Measurements from ENCODE around the gene DCANP1.

DCANP1 gene

DNA sequence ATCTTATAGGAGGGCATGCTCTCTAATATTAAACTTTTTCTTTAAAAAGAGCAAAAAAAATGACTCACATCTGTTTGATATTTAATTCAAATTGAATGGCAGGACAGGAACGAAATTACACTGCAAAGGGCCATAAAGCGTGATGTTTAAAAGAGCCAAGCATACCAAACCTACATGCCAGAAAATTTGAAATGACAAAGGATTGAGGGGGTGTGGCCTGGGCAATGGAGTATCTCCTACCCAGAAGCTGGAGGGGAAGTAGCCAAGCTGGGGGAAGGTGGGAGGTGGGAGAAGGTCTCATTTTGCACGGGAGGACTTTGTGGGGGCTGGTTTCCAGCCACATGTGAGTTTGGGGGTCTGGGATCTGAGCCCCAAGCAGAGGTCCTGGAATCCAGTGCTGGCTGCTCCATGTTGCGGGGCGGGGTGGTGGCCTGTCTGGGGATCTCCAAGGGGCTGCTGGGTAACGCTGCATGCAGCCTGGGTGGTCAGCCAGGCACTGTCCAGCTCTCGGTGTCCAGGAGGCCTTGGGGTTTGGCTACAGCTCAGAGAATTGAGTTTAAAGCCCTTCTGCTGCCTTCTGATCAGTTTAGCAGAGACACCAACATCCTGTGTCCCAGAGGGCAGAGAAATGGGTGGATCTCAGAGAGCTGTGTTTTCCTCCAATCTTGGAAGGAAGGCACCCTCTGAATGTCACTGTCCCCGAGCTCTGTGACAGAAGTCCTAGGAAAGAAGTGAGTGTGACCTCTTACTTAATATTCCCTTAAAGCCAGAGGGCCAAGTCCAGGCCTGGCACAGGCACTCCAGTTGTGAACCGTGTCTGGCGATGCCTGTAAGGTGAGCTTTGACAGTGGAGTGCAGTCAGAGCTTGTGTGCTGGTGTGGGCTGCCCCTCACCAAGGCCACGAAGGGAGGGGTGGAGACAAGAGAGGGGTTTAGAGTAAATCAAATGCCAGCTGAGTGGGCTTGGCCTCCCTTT is 7.6 kb downstream of the DCANP1 start:
- no peak for DNase-seq

DNA sequence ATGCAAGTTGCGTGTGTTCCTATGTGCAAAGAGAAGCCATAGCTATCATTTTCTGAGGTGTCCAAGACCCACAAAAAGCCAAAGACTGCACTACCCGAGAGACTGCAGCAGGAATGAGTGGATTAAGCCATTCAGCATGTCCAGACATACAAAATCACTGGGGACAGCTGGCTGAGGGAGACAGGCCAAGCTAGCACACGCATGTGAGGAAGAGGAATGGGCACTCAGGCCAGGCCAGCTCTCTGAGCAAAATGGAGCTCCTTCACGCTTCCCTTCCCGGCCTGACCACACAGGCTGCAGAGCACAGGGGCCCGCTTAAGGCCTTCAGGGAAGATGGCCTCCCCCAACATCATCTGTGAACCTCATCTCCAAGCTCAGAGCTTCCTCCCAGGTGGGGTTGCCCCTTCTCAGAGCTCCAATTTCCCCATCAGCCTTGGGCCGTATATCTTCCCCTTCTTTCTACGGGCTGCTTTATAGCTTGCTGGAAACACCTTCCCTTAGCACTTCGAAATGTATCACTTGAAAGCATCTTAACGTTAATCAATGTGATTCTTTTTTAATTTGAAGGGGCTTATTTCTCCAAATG is 8.4 kb downstream of the DCANP1 start:
- no peak for DNase-seq

DNA sequence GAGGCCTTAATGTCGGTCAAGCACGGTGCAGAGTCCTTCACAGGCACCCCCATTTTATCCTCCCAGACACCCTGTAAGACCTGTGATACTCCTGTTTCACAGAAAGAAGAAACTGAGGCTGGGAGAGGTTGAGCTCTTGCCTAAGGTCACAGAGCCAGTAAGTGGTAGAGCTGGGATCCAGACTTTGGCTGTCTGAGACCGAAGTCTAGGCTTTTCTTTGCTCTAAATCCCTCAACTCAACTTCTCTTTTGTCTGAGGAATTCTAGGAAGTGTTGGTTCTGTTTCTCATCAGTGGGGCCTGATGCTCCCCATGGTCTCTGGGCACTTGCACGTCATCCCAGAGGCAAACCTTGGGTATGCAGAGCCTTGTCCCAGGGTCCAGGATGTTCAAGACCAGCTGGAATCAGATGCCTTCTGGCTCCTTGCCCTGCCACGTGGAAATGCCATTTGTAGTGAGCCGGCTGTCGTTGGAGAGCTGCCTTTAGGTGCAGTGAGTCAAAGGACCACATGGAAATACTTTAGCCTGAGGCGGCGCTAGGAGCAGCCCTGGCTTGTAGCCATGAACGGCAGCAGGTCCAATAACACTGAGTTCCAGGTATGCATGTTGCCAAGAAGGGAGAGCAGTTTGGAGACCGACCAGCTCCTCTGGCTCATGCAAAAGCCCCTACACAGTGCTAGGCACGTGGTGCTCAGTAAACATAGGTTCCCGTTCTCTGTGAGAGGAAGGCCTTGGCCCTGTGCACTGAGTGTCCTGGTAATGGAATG is 9.2 kb downstream of the DCANP1 start:
- no peak for DNase-seq

DNA sequence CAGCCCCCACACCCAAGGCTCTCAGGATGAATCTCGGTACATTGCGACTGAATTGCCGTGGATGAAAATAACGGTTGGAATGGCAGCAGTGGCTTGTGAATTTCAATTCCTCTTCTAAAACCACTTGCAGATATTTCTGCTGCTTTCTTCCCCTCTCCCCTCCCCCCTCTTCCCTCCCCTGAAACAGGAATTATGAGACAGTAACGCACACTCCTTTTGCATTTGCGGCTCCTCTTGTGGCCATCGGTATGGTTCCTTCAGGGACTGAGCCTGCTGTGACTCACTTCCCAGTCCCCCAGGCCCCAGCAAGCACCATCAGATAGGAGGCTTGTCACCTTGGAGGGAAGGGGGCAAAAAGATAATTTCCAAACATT is 9.7 kb downstream of the DCANP1 start:
- peak; percentile 21 for DNase-seq

DNA sequence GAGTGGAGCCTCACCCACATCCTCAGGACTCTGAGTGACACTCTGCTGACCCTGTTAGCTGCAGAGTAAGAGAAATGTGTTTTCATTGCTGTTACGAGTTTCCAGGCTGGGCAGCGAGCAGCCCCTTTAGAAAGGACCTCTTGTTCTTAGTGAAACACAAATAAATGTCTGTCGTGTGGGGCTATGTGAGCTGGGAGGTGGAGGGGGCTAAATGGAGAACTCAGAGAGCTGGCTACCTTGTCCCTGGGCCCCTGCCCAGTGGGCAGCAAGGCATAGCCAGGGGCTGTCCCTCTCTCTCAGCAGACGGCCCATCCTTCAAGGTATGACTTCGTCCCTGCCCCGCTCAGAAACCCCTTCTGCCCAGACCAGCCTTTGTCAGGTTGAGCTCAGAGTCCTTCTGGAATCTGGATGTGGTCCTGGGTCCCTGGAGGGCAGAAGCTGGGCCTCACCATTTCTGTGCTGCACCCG is 10.2 kb downstream of the DCANP1 start:
- no peak for DNase-seq

DNA sequence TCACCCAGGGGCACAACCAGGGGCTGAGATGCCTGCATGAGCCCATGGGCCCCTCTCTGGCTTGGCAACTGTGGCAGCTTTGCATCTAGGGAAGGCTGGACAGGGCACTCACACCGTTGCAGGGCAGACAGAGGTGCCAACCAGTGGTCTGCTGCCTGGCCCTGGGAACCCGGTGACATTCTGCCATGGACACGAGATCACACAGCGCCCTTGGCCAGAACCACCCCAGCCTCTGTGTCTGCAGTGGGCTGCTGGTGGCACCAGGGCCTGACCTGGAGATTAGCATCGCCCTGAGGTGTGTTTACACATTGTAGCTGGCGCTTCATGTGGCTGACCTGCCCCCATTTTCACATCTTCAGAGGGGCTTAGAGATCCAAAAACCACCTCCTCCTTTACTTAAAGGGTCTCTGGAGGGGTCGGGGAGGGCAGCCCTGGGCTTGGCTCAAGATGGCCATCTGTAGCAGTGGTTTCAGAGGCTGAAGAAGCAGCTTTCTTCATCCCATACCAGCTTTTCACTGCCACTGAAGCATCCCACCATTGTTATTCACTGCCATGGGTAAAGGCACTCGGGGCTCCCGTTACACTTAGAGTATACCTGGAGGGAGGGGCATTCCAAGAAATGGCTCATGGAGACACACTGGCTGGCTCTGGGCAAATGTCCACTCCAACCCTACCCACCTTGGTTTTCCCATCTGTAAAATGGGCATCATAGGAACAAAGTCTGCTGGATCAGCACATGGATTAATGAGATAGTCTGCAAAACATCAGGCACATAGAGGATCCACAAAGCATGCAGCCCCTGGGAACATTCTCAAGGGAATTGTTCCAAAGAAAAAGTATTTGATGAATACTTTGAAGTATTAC is 11.4 kb downstream of the DCANP1 start:
- no peak for DNase-seq

DNA sequence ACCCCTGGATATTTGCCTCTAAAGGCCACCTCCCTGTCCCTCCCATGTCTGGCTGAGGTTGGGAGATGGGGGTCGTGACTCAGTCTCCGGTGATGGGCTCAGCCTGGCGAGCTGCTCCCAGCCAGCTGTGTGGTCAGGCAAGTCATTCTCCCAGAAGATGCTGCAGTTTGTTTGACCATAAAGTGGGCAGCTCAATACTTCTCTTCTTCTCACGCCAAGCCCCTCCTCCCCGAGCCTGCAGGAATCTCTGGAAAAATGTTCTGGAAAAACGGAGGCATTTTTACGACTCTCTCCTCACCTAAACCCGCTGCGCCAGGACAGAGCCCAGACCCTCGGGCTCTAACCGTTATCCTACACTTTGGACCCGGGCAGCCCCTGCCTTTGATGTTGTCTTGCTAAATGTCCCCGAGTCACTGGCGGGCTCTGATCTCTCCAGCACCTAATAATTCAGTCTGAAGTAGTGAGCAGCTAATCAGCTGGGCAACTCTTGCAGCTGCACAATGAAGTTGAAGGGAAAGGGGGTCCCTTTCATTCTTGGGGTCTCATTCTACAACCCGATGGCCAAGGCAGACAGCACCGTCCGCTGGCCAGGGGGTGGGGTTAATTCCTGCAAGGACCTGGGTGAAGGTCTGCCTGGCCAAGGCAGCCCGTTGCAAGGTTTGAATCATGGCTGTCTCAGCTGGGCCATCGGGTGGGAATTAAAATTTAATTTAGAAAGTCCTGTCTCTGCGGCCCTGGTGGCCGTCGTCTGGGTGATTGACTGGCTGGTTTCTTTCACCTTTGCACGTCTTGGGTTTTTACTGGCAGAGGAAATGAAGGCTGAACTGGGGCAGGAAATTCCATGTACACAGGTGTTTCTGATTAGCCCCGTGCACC is 12.3 kb downstream of the DCANP1 start:
- no peak for DNase-seq

DNA sequence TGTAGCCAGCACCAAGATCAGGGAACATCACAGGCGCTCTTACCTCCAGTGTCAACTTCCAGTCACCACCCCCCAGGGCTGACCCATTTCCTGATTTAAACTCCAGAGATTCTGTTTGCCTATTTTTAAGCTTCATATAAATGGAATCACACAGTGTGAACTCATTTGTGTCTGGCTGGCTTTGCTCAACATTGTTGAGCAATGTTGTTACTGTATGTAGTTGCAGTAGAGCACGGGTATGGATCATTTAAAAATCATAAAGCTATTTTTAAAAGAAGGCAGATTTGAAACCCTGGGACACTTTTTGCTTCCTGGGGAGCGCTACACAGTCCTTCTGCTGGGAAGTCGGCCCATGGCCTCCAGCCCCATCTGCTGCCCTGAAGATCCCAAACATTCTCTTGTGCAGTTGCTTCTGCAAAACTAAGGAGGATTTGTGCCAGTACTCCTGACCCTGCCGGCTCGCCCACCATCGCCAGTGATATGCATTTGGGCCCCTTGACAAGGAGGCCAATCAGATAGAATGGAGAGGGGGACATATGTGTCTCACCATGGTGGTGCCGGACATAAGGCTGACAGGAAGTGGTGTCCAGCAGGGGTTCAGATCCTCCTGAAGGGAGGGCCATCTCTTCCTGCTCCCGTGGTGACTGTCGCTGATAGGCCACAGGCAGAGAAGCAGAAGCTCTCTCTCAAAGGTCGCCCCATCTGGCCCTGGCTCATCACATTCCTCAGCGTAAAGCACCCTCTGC is 13.3 kb downstream of the DCANP1 start:
- no peak for DNase-seq

DNA sequence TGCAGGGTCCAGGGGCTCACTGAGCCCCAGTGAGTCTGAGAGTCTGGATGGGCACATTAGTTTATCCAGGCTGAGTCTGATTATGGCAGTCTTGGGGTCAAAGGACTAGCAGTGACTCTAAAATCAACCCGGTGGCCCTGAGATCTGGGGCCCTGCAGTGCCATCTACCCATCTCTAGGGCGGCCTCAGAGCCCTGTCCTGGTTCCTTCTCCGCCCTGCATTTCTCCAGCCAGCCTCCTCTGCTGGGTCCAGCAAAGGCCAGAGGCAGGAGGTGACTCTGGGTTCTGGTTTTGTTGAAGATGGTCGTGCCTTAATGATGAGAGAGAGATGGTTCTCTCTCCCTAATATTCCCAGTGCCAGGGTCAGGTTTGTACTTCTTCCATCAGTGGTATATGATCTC is 15.0 kb downstream of the DCANP1 start:
- no peak for DNase-seq

DNA sequence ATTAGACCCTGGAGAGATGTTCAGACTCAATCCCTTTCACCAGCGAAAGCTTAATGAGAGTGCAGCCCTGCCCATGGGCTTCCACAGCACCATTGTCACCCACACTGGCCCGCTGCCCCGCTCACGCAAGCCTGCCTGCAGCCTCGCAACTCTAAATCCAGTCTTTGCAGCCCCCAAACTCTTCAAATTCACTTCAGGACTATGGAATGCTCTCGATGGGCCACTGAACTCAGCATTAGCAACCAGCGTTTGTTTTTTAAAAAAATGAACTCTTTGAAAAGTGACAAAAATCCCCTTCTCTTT is 17.1 kb downstream of the DCANP1 start:
- no peak for DNase-seq

DNA sequence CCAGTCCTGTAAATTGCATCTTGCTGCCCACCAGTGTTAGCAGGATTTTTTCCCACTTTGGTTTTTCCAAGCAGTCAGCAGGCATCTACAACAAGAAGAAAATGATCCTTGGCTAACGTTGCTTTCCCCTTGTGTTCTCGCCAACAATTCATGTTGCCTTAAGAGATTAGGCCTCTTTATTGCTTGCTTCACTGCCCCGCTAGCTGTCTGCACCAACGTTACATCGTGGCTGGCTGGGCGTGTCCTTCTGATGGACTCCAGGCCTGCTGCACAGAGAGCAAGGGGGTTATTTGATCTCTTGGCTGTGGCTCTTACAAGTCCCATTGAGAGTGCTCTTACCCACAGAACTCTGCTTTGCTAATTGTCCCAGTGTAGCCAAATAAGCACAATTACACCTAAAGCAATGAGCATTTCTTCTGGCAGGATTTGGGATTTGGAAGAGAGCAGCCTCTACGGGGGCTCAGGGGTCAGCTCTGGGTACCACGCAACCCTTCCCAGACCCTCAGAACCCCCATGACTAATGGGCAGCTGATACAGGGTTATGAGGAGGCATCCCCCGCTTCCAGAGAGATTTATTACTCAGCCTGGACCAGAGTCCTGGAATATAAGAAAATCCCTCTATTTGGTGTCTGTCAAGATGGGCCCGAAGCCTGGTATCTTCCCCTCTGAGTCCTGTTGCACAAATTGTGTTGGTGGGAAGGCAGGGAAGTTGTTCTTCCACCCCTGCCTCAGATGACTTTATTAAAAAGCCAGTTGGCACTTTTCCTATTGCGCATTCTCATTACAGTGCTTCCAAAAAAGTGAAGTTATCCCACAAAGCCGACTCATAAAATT is 17.6 kb downstream of the DCANP1 start:
- DNase-seq: no peak

DNA sequence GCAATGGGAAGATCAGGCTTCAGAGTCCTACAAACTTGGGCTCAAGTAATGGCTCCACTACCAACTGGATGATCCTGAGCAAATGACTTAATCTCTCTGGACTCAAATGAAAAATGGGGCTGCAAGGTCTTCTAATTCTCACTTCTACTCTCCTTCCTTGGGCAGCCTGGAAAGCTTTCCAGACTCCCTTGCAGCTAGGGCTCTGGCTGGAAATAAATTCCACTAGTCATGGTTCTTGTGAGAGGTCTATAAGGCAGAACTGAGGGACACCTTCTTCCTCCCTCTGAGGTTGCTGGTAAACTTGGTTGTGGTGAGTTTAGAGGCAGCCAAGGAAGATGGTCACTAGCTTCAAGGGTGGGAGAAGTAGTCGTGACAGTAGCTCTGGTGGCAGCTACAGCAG is 18.6 kb downstream of the DCANP1 start:
- DNase-seq: no peak

DNA sequence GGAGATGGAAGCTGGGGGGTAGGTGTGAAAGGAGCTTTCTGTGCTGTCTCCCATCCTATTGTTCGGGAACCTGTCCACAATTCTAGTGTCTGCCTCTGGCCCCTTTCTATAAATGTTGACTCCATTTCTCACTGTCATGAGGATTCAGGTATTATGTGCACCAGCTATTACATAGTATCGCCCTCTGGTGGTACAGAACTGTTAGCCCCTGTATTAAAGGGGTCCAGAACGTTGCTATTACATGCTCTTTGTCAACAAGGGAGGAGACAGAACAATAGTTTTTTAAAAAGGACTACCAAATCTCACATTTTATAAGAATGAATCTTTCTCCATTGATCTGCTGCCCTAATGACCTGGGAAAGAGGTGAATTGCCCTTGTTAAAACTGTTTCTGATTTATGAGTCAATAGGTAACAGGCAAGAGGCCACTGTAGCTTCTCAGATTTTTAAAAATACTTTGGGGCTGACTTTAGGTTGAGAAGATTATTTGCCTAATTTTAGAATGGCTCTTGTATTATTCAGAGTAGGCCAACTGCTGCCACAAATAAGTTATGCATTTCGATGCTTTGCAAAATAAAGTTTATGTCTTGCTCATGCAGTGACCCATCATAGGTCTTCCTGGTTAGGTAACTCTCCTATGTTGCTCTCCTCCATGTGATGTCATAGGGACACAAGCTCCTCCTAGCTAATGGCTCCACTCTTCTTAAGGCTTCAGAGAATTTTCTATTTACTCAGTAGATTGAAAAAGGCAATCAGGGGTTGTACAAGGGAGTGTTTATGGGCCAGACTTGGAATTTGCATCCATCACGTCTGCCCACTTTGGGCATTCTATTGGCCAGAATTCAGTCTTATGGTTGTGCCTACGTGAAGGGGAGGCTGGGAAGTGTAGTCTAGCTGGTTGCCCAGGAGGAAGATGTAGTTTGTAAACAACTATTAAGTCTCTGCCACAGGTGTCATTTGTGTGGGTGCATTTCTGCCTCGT is 20.8 kb downstream of the DCANP1 start:
- peak; percentile 57 for DNase-seq

DNA sequence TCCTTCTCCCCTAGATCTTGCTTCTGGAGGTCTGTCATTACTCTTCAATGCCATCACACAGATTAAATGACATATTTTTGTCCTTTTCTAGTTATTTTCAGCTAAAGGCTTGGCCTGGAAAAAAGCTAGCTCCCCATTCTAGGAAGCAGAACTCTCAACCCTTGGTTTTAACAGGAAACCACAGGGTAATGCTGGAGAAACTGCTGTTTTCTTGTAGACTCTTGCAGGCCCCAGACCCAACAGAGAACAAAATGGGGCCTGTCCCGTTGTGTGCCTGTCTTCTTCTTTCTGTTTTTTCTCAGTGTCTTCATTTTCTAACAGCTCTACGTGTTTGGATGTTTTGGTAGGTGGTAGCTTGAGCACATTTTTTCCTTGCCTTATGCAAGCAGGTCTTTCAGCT is 21.5 kb downstream of the DCANP1 start:
- DNase-seq: no peak

DNA sequence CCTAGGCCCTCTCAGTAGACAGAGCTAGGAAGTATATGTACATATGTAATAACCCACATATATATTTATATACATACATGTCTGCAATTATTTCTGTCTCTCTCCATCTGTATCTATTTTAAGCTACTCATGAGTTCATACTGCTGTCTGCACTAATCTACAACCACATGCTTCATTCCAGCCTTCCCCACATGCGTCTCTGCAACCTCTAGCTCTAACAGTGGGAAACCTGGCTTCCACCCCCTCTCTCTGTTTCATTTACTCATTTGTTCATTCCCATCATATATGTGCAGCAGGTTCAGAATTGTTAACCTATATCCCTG is 23.3 kb downstream of the DCANP1 start:
- no peak for DNase-seq

DNA sequence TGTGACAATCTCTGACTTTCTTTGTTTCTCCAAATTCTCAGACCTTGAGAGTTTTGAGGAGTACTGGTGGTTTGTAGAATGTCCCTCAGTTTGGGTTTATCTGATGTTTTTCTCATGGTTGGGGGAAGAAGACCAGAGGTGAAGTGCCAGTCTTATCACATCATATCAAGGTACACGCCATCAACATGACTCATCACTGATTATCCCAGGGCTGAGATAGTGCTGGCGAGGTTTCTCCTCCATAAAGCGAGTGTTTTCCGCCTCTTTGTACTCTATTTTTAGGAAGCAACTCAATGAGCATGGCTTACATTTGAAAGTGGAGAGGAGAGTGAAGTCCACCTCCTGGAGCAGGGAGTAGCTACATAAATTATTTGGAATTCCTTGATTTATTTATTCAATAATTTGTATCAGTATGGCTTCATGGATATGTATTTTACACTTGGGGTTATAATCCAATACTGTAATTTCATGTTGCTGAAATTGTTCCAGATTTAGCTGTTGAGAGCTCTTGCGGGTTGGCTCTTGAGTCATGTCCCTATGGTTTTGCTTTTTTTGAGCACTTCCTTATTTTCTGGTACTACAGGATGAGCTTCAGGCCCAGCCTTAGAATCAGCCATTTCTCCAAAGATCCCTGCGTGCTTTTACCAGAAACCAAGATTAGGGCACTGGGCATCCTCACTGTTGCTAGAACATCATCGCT is 23.9 kb downstream of the DCANP1 start:
- DNase-seq: no peak

DNA sequence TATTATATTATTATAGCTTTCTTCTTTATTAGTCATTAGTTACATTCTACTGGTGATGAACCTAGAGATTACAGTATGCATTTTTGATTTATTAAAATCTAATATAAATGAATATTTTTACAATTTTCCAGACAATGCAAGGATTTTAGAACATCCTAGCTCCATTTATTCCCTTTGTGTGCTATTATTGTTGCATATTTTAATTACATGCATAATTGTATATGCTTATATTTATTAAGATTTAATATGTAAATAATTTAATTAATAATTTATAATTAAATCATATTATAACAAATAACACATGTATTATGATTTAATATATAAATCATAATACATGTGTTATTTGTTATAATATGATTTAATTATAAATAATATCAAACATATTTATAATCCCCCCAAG is 24.7 kb downstream of the DCANP1 start:
- no peak for DNase-seq

DNA sequence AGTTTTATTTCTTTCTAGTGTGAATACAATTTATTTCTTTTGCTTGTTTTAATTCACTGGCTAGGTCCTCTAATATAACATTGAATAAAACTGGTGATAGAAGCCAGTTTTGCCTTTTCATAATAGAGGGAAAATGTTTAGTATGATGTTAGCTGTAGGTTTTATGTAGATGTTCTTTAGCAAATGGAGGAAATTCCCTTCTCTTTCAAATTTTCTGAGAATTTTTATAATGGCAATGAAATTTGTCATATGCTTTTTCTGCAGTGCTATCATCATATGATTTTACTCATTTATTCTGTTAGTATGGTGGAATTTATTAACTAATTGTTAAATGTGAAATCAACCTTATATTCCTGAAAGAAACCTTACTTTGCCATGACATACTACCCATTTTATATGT is 30.1 kb downstream of the DCANP1 start:
- DNase-seq: no peak
